Vagina (tissue), 2 donors: ENCODE measurements around the gene PIP4K2C.
"Not testable (repeated sequence)": the region's sequence is repeated elsewhere in the genome, so short reads cannot be mapped to it uniquely, and the experiment has no call there.

Experiments used
- CTCF ChIP-seq, 3 experiments: fragments of 450-650 bp in 2 of 3; fragments of 200-600 bp in 1 of 3; sonication (generic) in 1 of 3; IDR thresholded peaks; one replicate each; pipeline ENCODE4 v1.5.1; 2017 to 2019; ENCODE audit warnings: antibody characterized with exemption in 3 of 3, mild to moderate bottlenecking in 2 of 3, moderate library complexity in 2 of 3
- POLR2A ChIP-seq, 2 donors: fragments of 450-650 bp; IDR thresholded peaks; one replicate each; pipeline ENCODE4 v1.6.1; 2017; ENCODE audit warnings: antibody characterized with exemption in 2 of 2, mild to moderate bottlenecking in 2 of 2, moderate library complexity in 2 of 2
- POLR2AphosphoS5 ChIP-seq, 2 donors: sonication (generic); formaldehyde crosslinking; IDR thresholded peaks; one replicate each; pipeline ENCODE4 v1.9.0; 2017; ENCODE audit warnings: antibody characterized with exemption in 2 of 2, mild to moderate bottlenecking in 2 of 2, low read depth in 1 of 2; ENCODE audit not compliant: insufficient read depth in 1 of 2

GRCh38 chr12:57588951-57589610 is 1.9 kb upstream of the PIP4K2C start:
- TF ChIP-seq CTCF (IDR thresholded peaks at IDR 0.05); POLR2A (IDR thresholded peaks at IDR 0.05); POLR2AphosphoS5 (IDR thresholded peaks at IDR 0.05; ENCODE audit: insufficient read depth in 1 of 2, low read depth in 1 of 2): not testable (repeated sequence)
